Measurements from ENCODE around the gene MAPK8.

DNA sequence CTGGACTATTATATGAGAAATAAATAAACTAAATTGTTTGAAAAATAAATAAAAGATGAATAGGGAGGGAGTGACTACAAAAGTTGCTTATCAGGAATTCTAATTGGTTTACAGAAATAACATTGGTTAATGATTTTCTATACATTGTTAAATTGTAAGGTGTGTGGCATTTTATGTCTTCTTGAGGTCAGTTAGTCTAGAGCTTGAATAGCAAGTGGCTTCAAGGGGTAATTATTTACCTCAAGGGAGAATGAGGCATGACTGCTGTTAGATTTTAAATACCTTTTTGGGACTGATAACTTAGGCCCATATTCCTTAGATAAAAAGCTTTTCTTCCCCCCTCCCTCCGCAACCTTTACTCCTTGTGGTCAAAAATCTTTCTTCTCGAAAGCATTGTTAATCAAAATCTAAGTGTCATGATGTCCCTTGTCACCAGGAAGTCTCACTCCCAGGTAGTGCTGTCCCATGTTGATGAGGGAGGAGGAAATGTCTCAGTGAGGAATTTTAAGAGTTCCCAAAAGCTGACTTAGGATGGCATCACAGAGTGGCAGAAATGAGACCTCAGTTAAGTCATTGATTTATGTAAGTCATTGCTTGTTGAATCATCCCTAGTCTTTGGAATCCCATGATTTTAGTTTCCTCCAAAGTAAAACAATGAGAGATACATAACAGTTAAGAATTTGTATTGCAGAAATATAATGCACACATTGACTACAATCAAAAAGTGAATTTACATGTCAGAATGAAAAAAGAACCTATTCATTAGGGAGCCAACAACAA is 71.5 kb downstream of the MAPK8 start:
- TF ChIP-seq NFRKB (IDR thresholded peaks at IDR 0.05) (no peak), SP1 (IDR thresholded peaks at IDR 0.05) (no peak), TARDBP (IDR thresholded peaks at IDR 0.05) (no peak)
